ENCODE results near the gene ADPGK. TPM values are rescaled to one million over a fixed set of nuclear protein-coding genes. Genes with fewer than 3 reads are reported as not detected.

ADPGK gene
- total RNA-seq, 1 experiment from 2014 or later = 82.7 TPM

DNA sequence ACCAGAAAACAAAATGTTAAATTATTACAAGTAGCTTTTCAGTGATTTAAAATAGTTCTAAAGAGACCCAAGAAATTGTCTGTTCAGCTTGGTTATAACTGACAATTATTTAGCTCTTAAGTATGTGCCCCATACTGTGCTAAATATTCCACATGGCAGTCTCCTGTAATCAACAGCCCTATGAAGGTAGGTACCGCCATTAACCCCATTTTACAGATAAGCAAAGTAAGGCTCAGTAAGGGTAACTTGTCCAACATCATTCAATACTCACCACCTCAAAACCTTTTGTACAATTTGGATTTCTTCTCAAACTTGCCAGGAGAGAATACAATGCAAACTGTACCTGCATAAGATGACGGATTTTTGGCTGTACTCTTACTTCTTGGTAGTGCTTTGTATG lies 33.9 kb downstream of the ADPGK start:
- intact Hi-C loops (cut with micrococcal nuclease; ENCODE audit: unreplicated experiment) = no loop called here
- Mint-ChIP-seq H3K36me3 (ENCODE audit: insufficient read depth, unreplicated experiment) (peaks cover 15% of the 10 kb centered on the region), H3K27me3 (ENCODE audit: unreplicated experiment) (no peaks in the 10 kb centered on the region), H3K4me1 (ENCODE audit: low read depth, unreplicated experiment) (no peaks in the 10 kb centered on the region), H3K9me3 (ENCODE audit: low read depth, unreplicated experiment) (no peaks in the 10 kb centered on the region), H3K27ac (ENCODE audit: unreplicated experiment) (no peak overlapping the region), H3K4me3 (ENCODE audit: low read depth, unreplicated experiment) (no peak overlapping the region)
- no peak for DNase-seq
- TF ChIP-seq, protein P1, sequence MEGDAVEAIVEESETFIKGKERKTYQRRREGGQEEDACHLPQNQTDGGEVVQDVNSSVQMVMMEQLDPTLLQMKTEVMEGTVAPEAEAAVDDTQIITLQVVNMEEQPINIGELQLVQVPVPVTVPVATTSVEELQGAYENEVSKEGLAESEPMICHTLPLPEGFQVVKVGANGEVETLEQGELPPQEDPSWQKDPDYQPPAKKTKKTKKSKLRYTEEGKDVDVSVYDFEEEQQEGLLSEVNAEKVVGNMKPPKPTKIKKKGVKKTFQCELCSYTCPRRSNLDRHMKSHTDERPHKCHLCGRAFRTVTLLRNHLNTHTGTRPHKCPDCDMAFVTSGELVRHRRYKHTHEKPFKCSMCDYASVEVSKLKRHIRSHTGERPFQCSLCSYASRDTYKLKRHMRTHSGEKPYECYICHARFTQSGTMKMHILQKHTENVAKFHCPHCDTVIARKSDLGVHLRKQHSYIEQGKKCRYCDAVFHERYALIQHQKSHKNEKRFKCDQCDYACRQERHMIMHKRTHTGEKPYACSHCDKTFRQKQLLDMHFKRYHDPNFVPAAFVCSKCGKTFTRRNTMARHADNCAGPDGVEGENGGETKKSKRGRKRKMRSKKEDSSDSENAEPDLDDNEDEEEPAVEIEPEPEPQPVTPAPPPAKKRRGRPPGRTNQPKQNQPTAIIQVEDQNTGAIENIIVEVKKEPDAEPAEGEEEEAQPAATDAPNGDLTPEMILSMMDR (IDR thresholded peaks at IDR 0.05; ENCODE audit: unreplicated experiment) = no peak
- CTCF ChIA-PET = no interaction called here
- BruUV-seq (replicated peaks) = no TSS peak

DNA sequence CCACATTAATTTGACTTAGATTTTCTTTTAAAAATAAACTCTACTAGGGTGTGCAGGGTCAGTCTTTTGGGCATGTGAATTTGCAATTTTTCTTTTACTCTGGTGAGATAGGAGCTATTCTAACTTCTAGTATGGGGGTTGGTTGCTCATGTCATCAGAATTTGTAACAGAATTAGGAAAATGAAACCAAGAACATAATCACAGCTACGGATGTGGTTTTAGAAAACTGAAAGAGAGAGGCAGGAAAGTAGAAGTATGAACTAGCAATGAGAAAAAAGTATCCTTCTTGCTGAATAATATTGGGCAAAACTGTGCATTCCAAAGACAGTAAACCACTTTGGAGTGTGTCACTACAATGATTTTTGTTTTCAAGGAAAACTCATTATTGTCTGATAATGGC lies 43.3 kb downstream of the ADPGK start:
- H3K4me3 Mint-ChIP-seq (ENCODE audit: low read depth, unreplicated experiment) = no peak overlapping the region
- no peaks in the 10 kb centered on the region for H3K4me1 Mint-ChIP-seq (ENCODE audit: low read depth, unreplicated experiment)
- H3K27me3 Mint-ChIP-seq (ENCODE audit: unreplicated experiment) = no peaks in the 10 kb centered on the region
- CTCF ChIA-PET = no interaction called here
- BruUV-seq (replicated peaks) = no TSS peak
- no peak for DNase-seq
- no peaks in the 10 kb centered on the region for H3K9me3 Mint-ChIP-seq (ENCODE audit: low read depth, unreplicated experiment)
- H3K36me3 Mint-ChIP-seq (ENCODE audit: insufficient read depth, unreplicated experiment) = peaks cover 20% of the 10 kb centered on the region
- H3K27ac Mint-ChIP-seq (ENCODE audit: unreplicated experiment) = no peak overlapping the region
- TF ChIP-seq, protein P1 (IDR thresholded peaks at IDR 0.05; ENCODE audit: unreplicated experiment) = no peak
- intact Hi-C loops (cut with micrococcal nuclease; ENCODE audit: unreplicated experiment) = no loop called here

DNA sequence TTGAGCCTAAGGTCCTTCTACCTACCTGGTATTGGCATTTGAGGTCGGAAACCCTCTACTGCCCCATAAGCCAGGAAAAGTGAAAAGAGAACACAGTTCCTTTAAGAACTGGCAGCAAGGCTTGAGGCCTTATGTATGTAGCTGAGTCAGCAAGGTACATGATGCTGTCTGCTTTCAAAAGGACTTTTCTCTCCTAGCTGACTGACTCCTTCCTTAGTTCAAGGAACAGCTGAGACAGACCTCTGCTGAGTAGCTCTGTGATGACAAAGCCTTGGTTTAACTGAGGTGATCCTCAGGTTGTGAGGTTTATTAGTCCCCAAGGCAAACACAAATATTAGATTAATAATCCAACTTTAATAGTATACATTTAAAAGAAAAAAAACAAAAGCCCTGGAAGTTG lies 45.8 kb downstream of the ADPGK start:
- CTCF ChIA-PET = interaction anchor here (0.9 kb wide), 1 partner anchor 13 kb away, joined by 4 read pairs; no protein-coding TSS in a partner anchor
- Mint-ChIP-seq H3K36me3 (ENCODE audit: insufficient read depth, unreplicated experiment) (peaks cover 16% of the 10 kb centered on the region), H3K9me3 (ENCODE audit: low read depth, unreplicated experiment) (no peaks in the 10 kb centered on the region), H3K4me3 (ENCODE audit: low read depth, unreplicated experiment) (no peak overlapping the region), H3K4me1 (ENCODE audit: low read depth, unreplicated experiment) (no peaks in the 10 kb centered on the region), H3K27me3 (ENCODE audit: unreplicated experiment) (no peaks in the 10 kb centered on the region), H3K27ac (ENCODE audit: unreplicated experiment) (no peak overlapping the region)
- TSS peak; percentile 16 for BruUV-seq (replicated peaks)
- DNase-seq = no peak
- intact Hi-C loops (cut with micrococcal nuclease; ENCODE audit: unreplicated experiment) = no loop called here
- TF ChIP-seq, protein P1 (IDR thresholded peaks at IDR 0.05; ENCODE audit: unreplicated experiment) = no peak

DNA sequence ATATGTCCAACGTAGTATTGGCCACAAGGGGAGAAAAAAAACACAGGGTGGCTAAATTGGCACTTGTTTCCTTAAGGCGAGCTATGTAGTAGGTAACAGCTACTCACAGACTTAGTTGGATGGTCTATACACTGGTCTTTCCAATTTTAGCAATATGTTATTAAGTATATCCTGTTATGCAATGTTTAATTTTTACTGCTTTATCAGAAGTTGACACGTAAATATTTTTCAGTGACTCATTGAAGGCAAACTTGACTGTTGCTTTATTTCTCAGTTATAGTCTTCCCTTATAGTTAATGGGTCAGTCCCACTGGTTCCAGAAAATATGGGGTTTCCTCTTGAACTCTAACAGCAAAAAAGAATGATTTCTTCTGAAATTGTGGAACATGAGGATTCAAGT lies 46.5 kb downstream of the ADPGK start:
- Mint-ChIP-seq H3K27ac (ENCODE audit: unreplicated experiment) (no peak overlapping the region), H3K27me3 (ENCODE audit: unreplicated experiment) (no peaks in the 10 kb centered on the region), H3K36me3 (ENCODE audit: insufficient read depth, unreplicated experiment) (peaks cover 14% of the 10 kb centered on the region), H3K4me3 (ENCODE audit: low read depth, unreplicated experiment) (no peak overlapping the region), H3K4me1 (ENCODE audit: low read depth, unreplicated experiment) (no peaks in the 10 kb centered on the region), H3K9me3 (ENCODE audit: low read depth, unreplicated experiment) (no peaks in the 10 kb centered on the region)
- CTCF ChIA-PET = interaction anchor here (0.9 kb wide), 1 partner anchor 12 kb away, joined by 4 read pairs; no protein-coding TSS in a partner anchor
- TF ChIP-seq, protein P1 (IDR thresholded peaks at IDR 0.05; ENCODE audit: unreplicated experiment) = no peak
- intact Hi-C loops (cut with micrococcal nuclease; ENCODE audit: unreplicated experiment) = no loop called here
- no peak for DNase-seq
- no TSS peak for BruUV-seq (replicated peaks)
